IMR-90 (cell line): Measurements from ENCODE around the gene TTC23. TPM values are rescaled to one million over a fixed set of nuclear protein-coding genes. Genes with fewer than 3 reads are reported as not detected.

Source experiments
- ATAC-seq: fragments of 200-7000 bp; cut with Tn5 transposase; 2 replicates; pipeline ENCODE4 v1.9.1; 2020; ENCODE audit warnings: low read depth, mild to moderate bottlenecking, moderate library complexity
- BruUV-seq: library from RNA; stranded (reverse); fragments of 400-500 nt; replicated peaks from 2 replicates; lab custom pipeline; 2021; lab: Mats Ljungman, UMichigan
- CTCF ChIA-PET: fragments of 300-600 bp; formaldehyde crosslinking; extraction: SDS; loops from one replicate; lab custom pipeline; 2021; ENCODE audit warnings: antibody characterized with exemption; lab: Yijun Ruan, JAX
- POLR2A ChIA-PET: fragments of 300-600 bp; sonication (Branson Sonifier 250); formaldehyde crosslinking; loops from one replicate; lab custom pipeline; 2022; ENCODE audit warnings: antibody characterized with exemption; ENCODE audit not compliant: unreplicated experiment; lab: Charles Lee
- DNase-seq: peaks from one replicate; pipeline ENCODE4 v3.0.0; 2013
- H2AFZ ChIP-seq: replicated peaks from 2 replicates; pipeline ENCODE3; 2013; ENCODE audit warnings: low read length, mild to moderate bottlenecking; ENCODE audit not compliant: poor library complexity
- H2AK5ac ChIP-seq: 2 replicates; pipeline ENCODE4 v1.6.1; 2013; ENCODE audit warnings: low read depth, low read length, inconsistent platforms
- H2AK9ac ChIP-seq: replicated peaks from 2 replicates; pipeline ENCODE3; 2013; ENCODE audit warnings: mild to moderate bottlenecking, low read depth, low read length, moderate library complexity; ENCODE audit not compliant: poor library complexity
- H2BK120ac ChIP-seq: 2 replicates; pipeline ENCODE4 v1.6.1; 2013; ENCODE audit warnings: low read depth, low read length, inconsistent platforms
- H2BK15ac ChIP-seq: 3 replicates; pipeline ENCODE4 v1.6.1; 2013; ENCODE audit warnings: low read depth, low read length, inconsistent platforms
- H2BK20ac ChIP-seq: 2 replicates; pipeline ENCODE4 v1.6.1; 2013; ENCODE audit warnings: low read depth, mild to moderate bottlenecking, inconsistent platforms, low read length, moderate library complexity
- H2BK5ac ChIP-seq: 2 replicates; pipeline ENCODE4 v1.6.1; 2013; ENCODE audit warnings: mild to moderate bottlenecking, low read depth, low read length, inconsistent platforms; ENCODE audit not compliant: poor library complexity, severe bottlenecking
- H3K14ac ChIP-seq: replicated peaks from 2 replicates; pipeline ENCODE4 v1.6.1; 2013; ENCODE audit warnings: low read depth, low read length, inconsistent platforms
- H3K18ac ChIP-seq: 2 replicates; pipeline ENCODE4 v1.6.1; 2013; ENCODE audit warnings: low read depth, low read length, control low read depth
- H3K23ac ChIP-seq: 2 replicates; pipeline ENCODE4 v1.6.1; 2013; ENCODE audit warnings: low read depth, low read length, inconsistent platforms
- H3K27ac ChIP-seq: 2 replicates; pipeline ENCODE4 v1.5.1; 2013; ENCODE audit warnings: mild to moderate bottlenecking, control low read depth, low read length; ENCODE audit not compliant: insufficient read depth
- H3K27me3 ChIP-seq: 2 replicates; pipeline ENCODE4 v1.6.1; 2013; ENCODE audit warnings: low read length; ENCODE audit not compliant: control insufficient read depth, insufficient read depth
- H3K36me3 ChIP-seq: 2 replicates; pipeline ENCODE4 v1.6.1; 2013; ENCODE audit warnings: low read length, mixed read lengths; ENCODE audit not compliant: control insufficient read depth, insufficient read depth
- H3K4ac ChIP-seq: 2 replicates; pipeline ENCODE4 v1.6.1; 2013; ENCODE audit warnings: low read depth, low read length, inconsistent platforms
- H3K4me1 ChIP-seq: 2 replicates; pipeline ENCODE4 v1.6.1; 2013; ENCODE audit warnings: low read length, mixed read lengths; ENCODE audit not compliant: control insufficient read depth, insufficient read depth
- H3K4me2 ChIP-seq: 2 replicates; pipeline ENCODE4 v1.6.1; 2013; ENCODE audit warnings: low read depth, mild to moderate bottlenecking, control low read depth, low read length, moderate library complexity
- H3K4me3 ChIP-seq: 2 replicates; pipeline ENCODE4 v1.5.1; 2013; ENCODE audit warnings: low read depth, mild to moderate bottlenecking, control low read depth, low read length, moderate library complexity; ENCODE audit not compliant: insufficient read depth
- H3K56ac ChIP-seq: 2 replicates; pipeline ENCODE4 v1.6.1; 2013; ENCODE audit warnings: low read length, inconsistent platforms; ENCODE audit not compliant: insufficient read depth; ENCODE audit errors: extremely low read depth
- H3K79me1 ChIP-seq, 2 experiments: 2 replicates each; pipeline ENCODE4 v1.6.1; 2013; ENCODE audit warnings: low read length in 2 of 2, inconsistent platforms in 1 of 2, low read depth in 1 of 2
- H3K9ac ChIP-seq: 2 replicates; pipeline ENCODE4 v1.6.1; 2013; ENCODE audit warnings: low read depth, low read length, control low read depth
- H3K9me1 ChIP-seq: 2 replicates; pipeline ENCODE4 v1.6.1; 2013; ENCODE audit warnings: low read length, inconsistent platforms; ENCODE audit not compliant: insufficient read depth
- H3K9me3 ChIP-seq: 2 replicates; pipeline ENCODE4 v1.6.1; 2013; ENCODE audit warnings: low read length; ENCODE audit not compliant: control insufficient read depth, insufficient read depth
- H4K20me1 ChIP-seq: 2 replicates; pipeline ENCODE4 v1.6.1; 2013; ENCODE audit warnings: low read length, inconsistent platforms; ENCODE audit not compliant: insufficient read depth
- H4K5ac ChIP-seq: 2 replicates; pipeline ENCODE4 v1.6.1; 2013; ENCODE audit warnings: mild to moderate bottlenecking, low read depth, low read length, control low read depth
- H4K8ac ChIP-seq, 2 experiments: 2 replicates each; pipeline ENCODE4 v1.6.1; 2013; ENCODE audit warnings: low read depth in 2 of 2, low read length in 2 of 2, control low read depth in 1 of 2, inconsistent platforms in 1 of 2
- H4K91ac ChIP-seq: 2 replicates; pipeline ENCODE4 v1.6.1; 2013; ENCODE audit warnings: low read depth, low read length, inconsistent platforms; ENCODE audit not compliant: insufficient read depth
- BHLHE40 ChIP-seq: fragments of 150-350 bp; IDR thresholded peaks from 2 replicates; pipeline ENCODE4 v1.6.1; 2016; ENCODE audit warnings: mild to moderate bottlenecking, low read depth, low read length
- CEBPB ChIP-seq: IDR thresholded peaks from 2 replicates; pipeline ENCODE4 v1.6.1; 2012; ENCODE audit warnings: low read depth, low read length, improper control_type of control experiment
- FOS ChIP-seq: fragments of 150-350 bp; IDR thresholded peaks from 2 replicates; pipeline ENCODE4 v1.6.1; 2016; ENCODE audit warnings: low read depth, low read length
- MAZ ChIP-seq: IDR thresholded peaks from 2 replicates; pipeline ENCODE4 v1.6.1; 2012; ENCODE audit warnings: low read depth, mild to moderate bottlenecking, low read length, improper control_type of control experiment, moderate library complexity, borderline replicate concordance
- MXI1 ChIP-seq: IDR thresholded peaks from 2 replicates; pipeline ENCODE4 v1.6.1; 2012; ENCODE audit warnings: low read depth, mild to moderate bottlenecking, low read length, moderate library complexity, borderline replicate concordance
- NFE2L2 ChIP-seq: fragments of 150-350 bp; IDR thresholded peaks from 2 replicates; pipeline ENCODE4 v1.6.1; 2016; ENCODE audit warnings: low read depth, mild to moderate bottlenecking, low read length
- RAD21 ChIP-seq: IDR thresholded peaks from 2 replicates; pipeline ENCODE4 v1.6.1; 2012; ENCODE audit warnings: low read length, improper control_type of control experiment
- RFX5 ChIP-seq: IDR thresholded peaks from 2 replicates; pipeline ENCODE4 v1.8.0; 2012; ENCODE audit warnings: low read depth, mild to moderate bottlenecking, low read length, moderate library complexity
- SMC3 ChIP-seq: fragments of 150-350 bp; IDR thresholded peaks from 2 replicates; pipeline ENCODE4 v1.6.1; 2016; ENCODE audit warnings: low read depth, mild to moderate bottlenecking, antibody characterized with exemption, low read length, moderate library complexity
- WGBS, 2 experiments: methylation state at CpG; one replicate each; pipeline versions ENCODE4 v1.1.5 to v1.1.7; 2013; ENCODE audit warnings: missing lambda C conversion rate in 2 of 2; ENCODE audit not compliant: insufficient read length in 1 of 2; ENCODE audit errors: extremely low coverage in 2 of 2; 5-methylcytosine and 5-hydroxymethylcytosine counted together
- dilution Hi-C: fragments of 300-500 bp; cut with HindIII; formaldehyde crosslinking; loops from one replicate; pipeline ENCODE4 v1.14.3; 2018; ENCODE audit warnings: low sequenced_read_pairs; ENCODE audit not compliant: unreplicated experiment
- in situ Hi-C: fragments of 300-500 bp; cut with MboI; formaldehyde crosslinking; loops from 3 replicates; pipeline ENCODE4 v1.14.3; 2019; ENCODE audit warnings: low sequenced_read_pairs, inconsistent platforms, mixed read lengths
- intact Hi-C: fragments of 100-400 bp; cut with micrococcal nuclease; formaldehyde crosslinking; loops from 2 replicates; pipeline ENCODE4 v1.10.0; 2022
- polyA plus RNA-seq, 3 experiments: library from polyadenylated mRNA; depleted of rRNA; stranded (reverse); fragments of >200 nt; gene quantifications; 2 replicates each; pipeline ENCODE4 v1.2.3, GENCODE V29; 2012; ENCODE audit warnings: low replicate concordance in 1 of 3
- total RNA-seq: library from RNA; depleted of rRNA; stranded (reverse); fragments of >200 nt; gene quantifications from 2 replicates; pipeline ENCODE4 v1.2.3, GENCODE V29; 2012
- TF ChIP-seq, protein P1 (sequence below): fragments of 150-350 bp; IDR thresholded peaks from 2 replicates; pipeline ENCODE4 v1.6.1; 2016; ENCODE audit warnings: low read depth, mild to moderate bottlenecking, low read length, moderate library complexity, borderline replicate concordance
- TF ChIP-seq, protein P2 (sequence below): conservative IDR thresholded peaks from 2 replicates; pipeline ENCODE4 v1.5.1; 2012; ENCODE audit warnings: mild to moderate bottlenecking, low read depth, low read length, improper control_type of control experiment

TTC23 gene
- total and polyA plus RNA-seq, 2 of the 4 experiments (the other 2 are of a cell fraction): 7.8 to 29.8 TPM

DNA sequence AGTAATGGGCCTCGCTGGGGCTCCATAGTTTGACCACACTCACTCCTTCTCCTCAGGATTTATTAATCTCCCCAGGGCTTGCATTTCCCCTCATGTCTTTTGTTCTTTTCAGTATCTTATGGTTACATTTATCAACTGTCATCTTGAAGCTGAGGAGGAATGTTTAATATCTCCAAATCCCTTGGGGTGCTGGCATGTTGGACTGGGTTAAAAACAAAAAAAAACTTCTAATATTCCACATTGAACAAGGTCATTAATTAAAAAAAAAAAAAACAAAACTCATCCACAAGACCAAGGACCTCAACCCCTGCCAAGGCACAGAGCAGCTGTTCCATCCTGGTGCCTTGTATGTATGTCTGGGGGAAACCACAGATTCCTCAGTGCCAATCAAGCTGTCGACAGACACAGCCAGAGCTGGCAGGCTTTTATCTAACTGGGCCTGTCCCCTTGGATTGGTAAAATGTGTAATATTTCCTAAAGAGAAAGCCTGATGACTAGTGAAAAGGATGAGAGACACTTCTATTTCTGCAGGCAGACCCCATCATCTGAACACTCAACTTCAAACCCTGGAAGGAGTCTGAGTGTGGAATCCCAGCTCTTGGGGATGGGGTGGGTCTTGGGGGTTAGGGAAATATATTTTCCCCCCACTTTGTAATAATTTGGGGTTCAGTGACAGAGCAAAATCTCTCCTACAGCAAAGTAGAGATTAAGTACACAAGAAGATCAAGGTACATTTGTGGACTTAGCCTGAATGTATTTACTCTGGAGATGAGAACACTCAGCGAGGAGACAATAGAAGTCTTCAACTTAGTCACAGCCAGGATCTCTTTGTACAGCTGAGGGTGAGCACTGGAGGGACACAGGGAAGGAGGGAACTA lies 69.1 kb downstream of the TTC23 start:
- no peaks in the 10 kb centered on the region for H3K9me3 ChIP-seq
- no peaks in the 10 kb centered on the region for H4K20me1 ChIP-seq
- H3K23ac ChIP-seq: no peak overlapping the region
- no peak overlapping the region for H3K4me2 ChIP-seq
- no peak overlapping the region for H3K14ac ChIP-seq
- H2BK15ac ChIP-seq: no peak overlapping the region
- dilution Hi-C loops: no loop called here
- no peak overlapping the region for H3K27ac ChIP-seq
- H3K79me1 ChIP-seq: peaks cover 0 to 3% of the 10 kb centered on the region in 2 experiments; a peak in 1 of 4 replicates
- H2BK120ac ChIP-seq: no peak overlapping the region
- H2AK9ac ChIP-seq: no peak overlapping the region
- no peak overlapping the region for H4K8ac ChIP-seq
- H2AFZ ChIP-seq: no peak overlapping the region
- H3K36me3 ChIP-seq: peaks cover 5% of the 10 kb centered on the region
- in situ Hi-C loops: no loop called here
- intact Hi-C loops: no loop called here
- H2AK5ac ChIP-seq: no peak overlapping the region
- no peak for TF ChIP-seq FOS
- no peak for TF ChIP-seq RFX5
- no peak for TF ChIP-seq NFE2L2
- TF ChIP-seq BHLHE40: no peak
- no peak for TF ChIP-seq RAD21
- TF ChIP-seq SMC3: no peak
- TF ChIP-seq CEBPB: no peak
- TF ChIP-seq, protein P1, sequence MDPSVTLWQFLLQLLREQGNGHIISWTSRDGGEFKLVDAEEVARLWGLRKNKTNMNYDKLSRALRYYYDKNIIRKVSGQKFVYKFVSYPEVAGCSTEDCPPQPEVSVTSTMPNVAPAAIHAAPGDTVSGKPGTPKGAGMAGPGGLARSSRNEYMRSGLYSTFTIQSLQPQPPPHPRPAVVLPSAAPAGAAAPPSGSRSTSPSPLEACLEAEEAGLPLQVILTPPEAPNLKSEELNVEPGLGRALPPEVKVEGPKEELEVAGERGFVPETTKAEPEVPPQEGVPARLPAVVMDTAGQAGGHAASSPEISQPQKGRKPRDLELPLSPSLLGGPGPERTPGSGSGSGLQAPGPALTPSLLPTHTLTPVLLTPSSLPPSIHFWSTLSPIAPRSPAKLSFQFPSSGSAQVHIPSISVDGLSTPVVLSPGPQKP: no peak
- TF ChIP-seq MXI1: no peak
- TF ChIP-seq, protein P2, sequence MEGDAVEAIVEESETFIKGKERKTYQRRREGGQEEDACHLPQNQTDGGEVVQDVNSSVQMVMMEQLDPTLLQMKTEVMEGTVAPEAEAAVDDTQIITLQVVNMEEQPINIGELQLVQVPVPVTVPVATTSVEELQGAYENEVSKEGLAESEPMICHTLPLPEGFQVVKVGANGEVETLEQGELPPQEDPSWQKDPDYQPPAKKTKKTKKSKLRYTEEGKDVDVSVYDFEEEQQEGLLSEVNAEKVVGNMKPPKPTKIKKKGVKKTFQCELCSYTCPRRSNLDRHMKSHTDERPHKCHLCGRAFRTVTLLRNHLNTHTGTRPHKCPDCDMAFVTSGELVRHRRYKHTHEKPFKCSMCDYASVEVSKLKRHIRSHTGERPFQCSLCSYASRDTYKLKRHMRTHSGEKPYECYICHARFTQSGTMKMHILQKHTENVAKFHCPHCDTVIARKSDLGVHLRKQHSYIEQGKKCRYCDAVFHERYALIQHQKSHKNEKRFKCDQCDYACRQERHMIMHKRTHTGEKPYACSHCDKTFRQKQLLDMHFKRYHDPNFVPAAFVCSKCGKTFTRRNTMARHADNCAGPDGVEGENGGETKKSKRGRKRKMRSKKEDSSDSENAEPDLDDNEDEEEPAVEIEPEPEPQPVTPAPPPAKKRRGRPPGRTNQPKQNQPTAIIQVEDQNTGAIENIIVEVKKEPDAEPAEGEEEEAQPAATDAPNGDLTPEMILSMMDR: no peak
- TF ChIP-seq MAZ: no peak
- CTCF ChIA-PET: interaction anchor here (0.9 kb wide), 1 partner anchor 10 kb away, joined by 3 read pairs; no protein-coding TSS in a partner anchor
- H3K18ac ChIP-seq: no peak overlapping the region
- no peak overlapping the region for H4K91ac ChIP-seq
- H3K4ac ChIP-seq: no peak overlapping the region
- H4K5ac ChIP-seq: no peak overlapping the region
- POLR2A ChIA-PET: no interaction called here
- no peak overlapping the region for H2BK20ac ChIP-seq
- H3K4me1 ChIP-seq: peaks cover 4% of the 10 kb centered on the region
- BruUV-seq: no TSS peak
- no peaks in the 10 kb centered on the region for H3K27me3 ChIP-seq
- H3K4me3 ChIP-seq: no peak overlapping the region
- DNase-seq (no peak), ATAC-seq (no peak)
- H2BK5ac ChIP-seq: no peak overlapping the region
- H3K56ac ChIP-seq: no peak overlapping the region
- H3K9ac ChIP-seq: no peak overlapping the region
- 100% methylated on average over 1 of the region's 3 CpGs; no CpG with 5 or more reads in 1 of the 2 experiments for WGBS, 2 experiments
- peaks cover 11% of the 10 kb centered on the region for H3K9me1 ChIP-seq
